ENCODE data around the gene STX17. TPM values are rescaled to one million over a fixed set of nuclear protein-coding genes. Genes with fewer than 3 reads are reported as not detected.

Gene STX17
- total and polyA plus RNA-seq, 10 of the 15 experiments (the other 5 are each of a cell fraction or from before 2014, with no cell fraction given), result 11.5 to 29.3 (median 20.0) TPM

DNA sequence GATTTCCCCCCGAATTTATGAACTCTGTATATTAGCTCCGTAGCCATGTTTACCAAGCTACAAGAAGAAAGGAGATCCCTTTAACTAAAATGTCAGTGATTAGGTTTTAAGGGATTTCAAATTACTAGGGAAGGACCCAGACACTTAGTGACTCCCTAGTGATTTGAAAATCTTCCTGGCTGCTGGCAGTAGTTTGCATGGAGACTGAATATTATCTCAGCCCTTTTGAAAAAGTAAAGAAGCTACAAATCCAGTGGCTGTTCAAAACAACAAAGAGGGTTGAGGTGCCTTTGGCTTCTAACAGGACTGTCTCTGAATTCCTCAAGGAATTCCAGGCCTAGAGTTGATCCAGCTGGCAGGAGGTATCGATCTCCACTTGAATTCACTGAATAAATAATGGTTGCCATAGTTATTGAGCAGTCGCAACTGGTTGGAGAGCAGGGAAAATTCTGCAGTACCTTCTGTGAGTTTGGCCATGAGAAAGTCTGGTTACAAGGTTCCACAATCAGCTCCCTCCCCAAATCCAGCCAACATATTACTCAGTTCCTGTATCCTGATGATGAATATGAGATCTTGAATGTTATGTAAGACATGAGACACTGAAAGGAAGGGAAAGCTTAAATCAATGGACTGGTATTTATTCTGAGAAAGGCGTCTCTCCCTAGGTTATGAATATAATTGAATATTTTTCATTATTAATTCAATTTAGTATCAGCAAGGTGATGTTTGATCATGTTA, 47.0 kb upstream of the STX17 start:
- no peak for DNase-seq (ENCODE audit: low read depth, low spot score)
- in situ Hi-C loops (cut with MboI) (no loop called here), intact Hi-C loops (cut with micrococcal nuclease; ENCODE audit: unreplicated experiment) (no loop called here)
- Histone ChIP-seq H3K4me1 (ENCODE audit: control insufficient read depth, insufficient read depth, low read length) (no peaks in the 10 kb centered on the region), H3K27ac (ENCODE audit: control insufficient read depth, insufficient read depth) (no peak overlapping the region), H3K27me3 (replicated peaks in 1 of 2; ENCODE audit: control insufficient read depth in 2 of 2, insufficient read depth in 2 of 2, low read length in 1 of 2) (no peaks in the 10 kb centered on the region), H3K79me2 (ENCODE audit: control insufficient read depth, insufficient read depth, low read length) (no peaks in the 10 kb centered on the region), H3K36me3 (ENCODE audit: control insufficient read depth in 2 of 2, insufficient read depth in 2 of 2, low read length in 1 of 2) (no peaks in the 10 kb centered on the region), H2AFZ (ENCODE audit: control insufficient read depth, low read depth, low read length) (no peak overlapping the region), H4K20me1 (ENCODE audit: control insufficient read depth, insufficient read depth) (no peaks in the 10 kb centered on the region), H3K4me2 (ENCODE audit: control insufficient read depth, insufficient read depth) (no peak overlapping the region), H3K4me3 (no peak overlapping the region), H3K9me3 (replicated peaks; ENCODE audit: control insufficient read depth, insufficient read depth, low read length) (no peaks in the 10 kb centered on the region), H3K9ac (ENCODE audit: control insufficient read depth, insufficient read depth, low read length) (no peak overlapping the region)
- no peak for TF ChIP-seq BRCA1 (IDR thresholded peaks at IDR 0.05; ENCODE audit: low read depth, low read length)
- TF ChIP-seq TBL1XR1 (IDR thresholded peaks at IDR 0.05; ENCODE audit: low read depth, low read length), result no peak
- TF ChIP-seq ZNF384 (IDR thresholded peaks at IDR 0.05; ENCODE audit: borderline replicate concordance, low read depth, low read length), result no peak
- TF ChIP-seq NRF1 (conservative IDR thresholded peaks at IDR 0.05; ENCODE audit: low read depth, low read length), result no peak
- TF ChIP-seq ZZZ3 (IDR thresholded peaks at IDR 0.05; ENCODE audit: control insufficient read depth, insufficient read length, low read depth), result no peak
- no peak for TF ChIP-seq FOXK2 (IDR thresholded peaks at IDR 0.05)
- no peak for FAIRE-seq
- SMC1A ChIA-PET (ENCODE audit: uncharacterized antibody, unreplicated experiment), result interaction anchor here (0.8 to 1.6 kb wide), 3 partner anchors 9 to 35 kb away, joined by 3 to 5 read pairs (median 4); no protein-coding TSS in a partner anchor
- POLR2A ChIA-PET, result interaction anchor here (0.5 to 0.9 kb wide), 2 partner anchors 9 to 344 kb away, joined by 3 read pairs; no protein-coding TSS in a partner anchor
- 76% methylated on average over 5 of the region's 5 CpGs for WGBS (ENCODE audit: insufficient coverage, insufficient replicate concordance, low lambda C conversion rate, missing lambda C conversion rate)
- no peak for ATAC-seq
- RAD21 ChIA-PET (ENCODE audit: unreplicated experiment), result no interaction called here
- BruUV-seq (replicated peaks), result no TSS peak
- CTCF ChIA-PET, result interaction anchor here (0.8 kb wide), 1 partner anchor 37 kb away, joined by 3 read pairs; the partner anchor contains the start of gene NR4A3

DNA sequence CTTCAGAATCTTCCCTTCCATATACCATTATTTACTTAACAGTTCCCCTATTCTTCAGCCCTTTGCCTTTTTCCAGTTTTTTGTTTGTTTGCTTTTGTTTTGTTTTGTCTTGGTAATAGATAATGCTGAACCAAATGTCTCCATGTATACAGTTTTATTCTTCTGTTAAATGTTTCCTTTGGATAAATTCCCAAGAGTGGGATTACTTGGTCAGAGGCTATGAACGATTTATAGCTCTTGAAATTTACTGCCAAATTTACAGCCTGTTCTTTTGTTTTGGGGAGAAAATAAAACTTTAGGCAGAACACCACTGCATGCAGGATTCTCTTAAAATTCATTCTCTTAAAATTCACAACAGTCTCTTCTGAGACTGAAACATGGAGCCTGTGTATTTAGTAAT, 46.2 kb upstream of the STX17 start:
- H3K4me3 ChIP-seq, result no peak overlapping the region
- intact Hi-C loops (cut with micrococcal nuclease; ENCODE audit: unreplicated experiment) (no loop called here), in situ Hi-C loops (cut with MboI) (no loop called here)
- DNase-seq (ENCODE audit: low read depth, low spot score) (no peak), ATAC-seq (no peak), FAIRE-seq (no peak)
- no peaks in the 10 kb centered on the region for H3K9me3 ChIP-seq (replicated peaks; ENCODE audit: control insufficient read depth, insufficient read depth, low read length)
- H3K9ac ChIP-seq (ENCODE audit: control insufficient read depth, insufficient read depth, low read length), result no peak overlapping the region
- no peaks in the 10 kb centered on the region for H4K20me1 ChIP-seq (ENCODE audit: control insufficient read depth, insufficient read depth)
- H3K36me3 ChIP-seq (ENCODE audit: control insufficient read depth in 2 of 2, insufficient read depth in 2 of 2, low read length in 1 of 2), result no peaks in the 10 kb centered on the region
- no peak overlapping the region for H2AFZ ChIP-seq (ENCODE audit: control insufficient read depth, low read depth, low read length)
- ChIA-PET SMC1A (ENCODE audit: uncharacterized antibody, unreplicated experiment) (interaction anchor here (0.8 to 2.0 kb wide), 4 partner anchors 9 to 24 kb away, joined by 3 to 6 read pairs (median 4); no protein-coding TSS in a partner anchor), POLR2A (interaction anchor here (0.9 kb wide), 1 partner anchor 9 kb away, joined by 3 read pairs; no protein-coding TSS in a partner anchor), RAD21 (ENCODE audit: unreplicated experiment) (interaction anchor here (1.0 kb wide), 1 partner anchor 35 kb away, joined by 3 read pairs; no protein-coding TSS in a partner anchor), CTCF (interaction anchor here (0.6 to 1.2 kb wide), 3 partner anchors 9 to 418 kb away, joined by 3 to 4 read pairs (median 3); no protein-coding TSS in a partner anchor)
- no peak overlapping the region for H3K27ac ChIP-seq (ENCODE audit: control insufficient read depth, insufficient read depth)
- H3K4me2 ChIP-seq (ENCODE audit: control insufficient read depth, insufficient read depth), result no peak overlapping the region
- no peaks in the 10 kb centered on the region for H3K4me1 ChIP-seq (ENCODE audit: control insufficient read depth, insufficient read depth, low read length)
- H3K79me2 ChIP-seq (ENCODE audit: control insufficient read depth, insufficient read depth, low read length), result no peaks in the 10 kb centered on the region
- no TSS peak for BruUV-seq (replicated peaks)
- H3K27me3 ChIP-seq (replicated peaks in 1 of 2; ENCODE audit: control insufficient read depth in 2 of 2, insufficient read depth in 2 of 2, low read length in 1 of 2), result no peaks in the 10 kb centered on the region
- 58% methylated on average over 1 of the region's 1 CpG for WGBS (ENCODE audit: insufficient coverage, insufficient replicate concordance, low lambda C conversion rate, missing lambda C conversion rate)
- TF ChIP-seq ASH2L (IDR thresholded peaks at IDR 0.05; ENCODE audit: borderline replicate concordance, low read depth), result no peak
- TF ChIP-seq CHD2 (IDR thresholded peaks at IDR 0.05; ENCODE audit: borderline replicate concordance, low read depth, low read length), result no peak
- no peak for TF ChIP-seq GABPA (IDR thresholded peaks at IDR 0.05; ENCODE audit: low read depth)
- TF ChIP-seq IKZF2 (IDR thresholded peaks at IDR 0.05), result no peak
- TF ChIP-seq, protein P1, sequence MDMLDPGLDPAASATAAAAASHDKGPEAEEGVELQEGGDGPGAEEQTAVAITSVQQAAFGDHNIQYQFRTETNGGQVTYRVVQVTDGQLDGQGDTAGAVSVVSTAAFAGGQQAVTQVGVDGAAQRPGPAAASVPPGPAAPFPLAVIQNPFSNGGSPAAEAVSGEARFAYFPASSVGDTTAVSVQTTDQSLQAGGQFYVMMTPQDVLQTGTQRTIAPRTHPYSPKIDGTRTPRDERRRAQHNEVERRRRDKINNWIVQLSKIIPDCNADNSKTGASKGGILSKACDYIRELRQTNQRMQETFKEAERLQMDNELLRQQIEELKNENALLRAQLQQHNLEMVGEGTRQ (IDR thresholded peaks at IDR 0.05; ENCODE audit: borderline replicate concordance, low read depth, low read length), result no peak
- no peak for TF ChIP-seq JUNB (IDR thresholded peaks at IDR 0.05)
- no peak for TF ChIP-seq SIN3A (IDR thresholded peaks at IDR 0.05; ENCODE audit: low read depth, low read length)
